Mammary epithelial cell (primary cell): ENCODE data around the gene ZBTB3.

Experiments used
- CTCF ChIP-seq, 2 donors: IDR thresholded peaks in 1 of 2; conservative IDR thresholded peaks in 1 of 2; 2 replicates each; pipeline ENCODE4 v1.5.1; 2011 to 2012; ENCODE audit warnings: inconsistent platforms in 2 of 2, low read length in 2 of 2, mild to moderate bottlenecking in 2 of 2, control low read depth in 1 of 2, low read depth in 1 of 2; ENCODE audit not compliant: insufficient read depth in 1 of 2; ENCODE audit errors: extremely low read depth in 1 of 2
- EZH2 ChIP-seq: IDR thresholded peaks from 2 replicates; pipeline ENCODE4 v1.6.1; 2012; ENCODE audit warnings: low read length, inconsistent platforms, borderline replicate concordance

- TF ChIP-seq CTCF (conservative IDR thresholded peaks at IDR 0.05 in 1 of 2, IDR thresholded peaks at IDR 0.05 in 1 of 2; ENCODE audit: extremely low read depth in 1 of 2, insufficient read depth in 1 of 2, low read depth in 1 of 2, low read length in 2 of 2) (no peak), EZH2 (no peak)
Observed at GRCh38 chr11:62712276-62712812, 41.6 kb downstream of the ZBTB3 start.
